COLO668 (cell line): ENCODE measurements around the gene FAM210A.

Experiments
- DNase-seq: peaks from one replicate; lab custom pipeline; 2025; ENCODE audit not compliant: unreplicated experiment; lab: John Stamatoyannopoulos, UW

The FAM210A gene

DNA sequence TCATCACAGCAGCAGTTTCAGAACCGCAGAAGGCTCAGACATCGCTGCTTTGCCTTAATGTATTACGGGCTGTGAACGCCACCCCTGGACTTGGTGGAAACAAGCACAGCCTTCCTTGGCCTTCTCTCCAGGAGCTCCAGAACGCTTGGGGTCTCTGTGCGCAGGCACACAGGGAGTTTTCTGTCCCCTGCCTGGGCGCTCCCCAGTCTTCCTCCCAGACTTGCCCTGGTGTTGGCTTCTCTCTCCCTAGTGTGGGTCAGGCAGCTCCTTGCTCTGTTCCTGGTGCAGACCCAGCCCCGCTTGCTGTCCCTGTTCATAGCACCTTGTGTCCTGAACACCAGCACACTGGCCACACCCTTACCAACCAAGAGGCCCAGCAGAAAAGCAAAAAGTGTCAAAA, 103.6 kb downstream of the FAM210A start:
- no peak for DNase-seq

DNA sequence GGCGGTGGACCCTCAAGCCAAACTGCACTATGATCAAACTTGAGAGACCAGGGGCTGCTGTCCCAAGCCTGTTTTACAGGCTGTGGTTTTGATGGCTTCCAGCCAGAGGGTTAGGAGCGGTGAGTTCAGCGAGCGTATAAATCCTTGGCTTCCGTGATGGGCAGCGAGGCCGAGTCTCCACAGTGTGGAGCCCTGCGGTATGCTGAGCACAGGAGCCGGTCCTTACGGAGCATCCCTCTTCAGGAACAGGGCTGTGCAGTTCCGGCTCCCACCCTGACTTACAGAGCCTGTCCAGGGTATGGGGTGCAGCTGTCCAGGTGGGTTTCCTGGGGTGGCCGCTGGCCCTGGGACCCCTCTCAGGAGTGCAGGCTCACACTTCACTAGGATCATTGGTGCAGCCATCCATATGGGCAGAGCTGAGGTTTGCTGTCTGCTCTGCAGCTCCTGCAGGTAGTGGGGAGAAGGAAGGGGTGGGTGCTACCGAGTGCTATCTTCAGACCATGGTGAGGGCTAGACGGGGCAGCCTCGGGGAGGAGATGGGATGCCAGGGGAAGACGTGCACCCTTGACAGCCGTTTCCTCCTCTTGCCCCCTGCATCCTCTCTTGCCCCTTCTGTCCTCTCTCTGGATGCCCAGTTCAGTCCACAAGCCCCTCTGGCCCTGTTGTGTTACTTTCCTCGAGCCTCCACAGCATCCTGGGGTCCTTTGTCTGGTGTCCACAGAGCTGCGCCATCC, 104.3 kb downstream of the FAM210A start:
- DNase-seq = no peak

DNA sequence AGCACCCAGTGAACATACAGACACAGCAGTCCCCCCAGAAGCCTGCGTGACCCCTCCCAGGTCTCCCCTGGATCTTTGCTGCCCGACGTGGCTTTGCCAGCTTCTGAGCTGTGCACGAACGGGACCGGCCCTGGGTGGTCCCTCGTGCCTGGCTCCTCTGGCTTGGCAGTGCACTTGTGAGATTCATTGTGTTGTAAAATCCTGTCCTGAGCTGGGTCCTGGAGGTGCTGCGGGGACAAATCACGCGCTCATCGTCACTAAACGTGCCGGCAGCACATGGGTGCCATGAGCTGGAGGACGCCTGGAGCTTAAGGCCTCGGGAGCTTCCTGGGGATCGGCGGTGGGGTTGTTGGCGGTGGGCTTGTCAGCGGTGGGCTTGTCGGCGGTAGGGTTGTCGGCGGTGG, 104.9 kb downstream of the FAM210A start:
- DNase-seq = no peak

DNA sequence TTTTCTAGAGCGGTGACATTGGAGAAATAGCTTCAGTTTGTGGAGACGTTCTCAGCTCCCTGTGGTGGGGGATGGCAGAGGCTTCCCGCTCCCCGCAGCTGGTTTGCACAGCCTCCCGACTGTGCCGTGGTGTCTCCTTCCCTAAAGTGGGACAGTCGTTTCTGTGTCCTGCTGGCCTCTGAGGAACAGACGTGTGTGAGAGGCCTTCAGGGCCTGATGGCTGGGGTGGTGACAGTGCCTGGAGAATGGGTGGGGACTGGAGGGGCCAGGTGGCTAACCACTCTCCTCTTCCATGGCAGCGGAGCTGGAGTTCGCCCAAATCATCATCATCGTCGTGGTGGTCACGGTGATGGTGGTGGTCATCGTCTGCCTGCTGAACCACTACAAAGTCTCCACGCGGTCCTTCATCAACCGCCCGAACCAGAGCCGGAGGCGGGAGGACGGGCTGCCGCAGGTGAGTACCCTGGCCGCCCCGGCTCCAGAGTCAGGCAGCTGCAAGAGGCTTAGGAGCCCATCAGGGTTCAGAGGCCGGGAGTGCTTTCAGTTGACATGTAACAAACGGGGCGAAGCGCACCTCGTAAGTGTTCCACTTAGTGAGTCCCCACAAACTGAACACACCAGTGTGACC, 105.4 kb downstream of the FAM210A start:
- no peak for DNase-seq

DNA sequence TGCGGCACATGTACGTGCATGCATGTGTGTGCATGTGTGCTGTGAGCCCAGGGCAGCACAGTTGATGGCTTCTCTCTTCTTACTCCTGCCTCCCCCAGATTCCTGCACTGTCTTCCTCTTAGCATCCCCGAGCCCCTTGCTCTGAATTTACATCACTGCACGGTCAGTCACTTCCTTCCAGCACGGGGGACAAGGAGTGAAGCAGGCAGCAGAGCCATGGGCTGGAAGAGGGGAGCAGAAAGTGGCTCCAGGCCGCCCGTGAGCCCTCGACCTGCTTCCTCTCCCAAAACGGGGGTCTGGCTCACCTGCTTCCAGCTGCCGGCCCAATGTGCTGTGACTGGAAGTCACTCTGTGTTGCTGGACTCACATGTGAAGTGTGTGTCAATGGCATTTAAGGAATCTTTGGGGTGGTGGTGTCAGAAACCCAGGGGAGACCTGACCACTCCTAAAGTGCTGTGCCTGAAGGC, 106.1 kb downstream of the FAM210A start:
- DNase-seq = no peak

DNA sequence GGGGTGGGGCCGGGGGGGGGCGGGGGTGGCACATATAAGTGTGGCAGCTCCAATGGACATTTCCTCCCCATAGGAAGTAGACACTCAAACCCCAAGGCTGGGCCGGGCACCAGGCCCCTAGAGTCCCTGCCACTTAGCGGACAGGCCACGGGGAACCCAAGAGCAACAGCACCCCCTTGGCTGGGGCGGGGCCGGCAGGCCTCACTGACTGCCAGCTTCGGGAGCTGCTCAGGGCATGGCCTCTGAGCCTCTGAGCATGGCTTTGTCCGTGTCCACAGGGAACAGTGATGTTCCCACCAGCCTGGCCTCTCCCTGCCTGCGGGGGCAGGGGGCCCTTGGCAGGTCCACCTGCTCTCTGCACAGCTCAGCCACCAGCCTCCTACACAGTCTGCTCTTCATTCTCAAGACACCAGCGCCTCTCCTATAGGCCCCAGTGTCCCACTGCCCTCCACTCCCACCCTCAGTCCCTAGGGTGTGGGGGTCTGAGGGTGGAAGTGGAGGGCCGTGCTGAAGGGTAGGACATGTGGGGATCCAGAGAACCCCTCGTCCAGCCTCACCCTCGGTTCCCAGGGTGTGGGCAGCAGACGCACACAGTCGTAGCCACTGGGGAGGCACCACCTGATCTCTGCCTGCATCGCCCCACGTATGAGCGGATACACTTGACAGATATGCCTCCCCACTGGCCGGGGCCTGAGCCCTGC, 106.7 kb downstream of the FAM210A start:
- no peak for DNase-seq

DNA sequence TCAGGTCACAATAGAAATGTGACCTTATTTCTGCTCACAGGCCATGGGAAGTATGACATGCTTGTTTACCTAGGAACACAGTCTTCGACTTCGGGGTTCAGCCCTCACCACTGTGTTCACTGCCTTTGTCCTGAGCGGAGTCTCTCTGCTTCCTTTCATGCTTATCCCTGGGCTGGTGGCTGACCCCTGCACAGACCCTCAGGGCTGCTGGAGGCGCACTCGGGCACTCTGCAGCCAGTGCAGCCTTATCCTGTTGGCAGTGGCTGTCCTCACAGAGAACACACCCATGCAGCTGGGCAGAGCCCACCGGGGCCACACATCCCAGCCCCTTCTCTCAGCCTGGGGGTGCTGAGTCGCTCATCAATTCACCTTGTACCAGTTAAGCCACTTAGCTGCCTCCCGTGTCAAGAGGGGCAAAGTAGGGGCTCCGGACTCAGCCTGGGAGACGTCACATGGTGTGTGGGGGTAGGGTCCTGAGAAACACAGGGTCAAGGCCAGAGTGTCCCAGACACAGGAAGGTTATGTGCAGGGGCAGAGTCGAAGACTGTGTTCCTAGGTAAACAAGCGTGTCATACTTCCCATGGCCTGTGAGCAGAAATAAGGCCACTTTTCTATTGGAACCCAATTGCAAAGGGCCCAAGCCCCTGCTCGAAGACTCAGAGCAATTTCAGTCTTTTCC, 107.5 kb downstream of the FAM210A start:
- DNase-seq = no peak

DNA sequence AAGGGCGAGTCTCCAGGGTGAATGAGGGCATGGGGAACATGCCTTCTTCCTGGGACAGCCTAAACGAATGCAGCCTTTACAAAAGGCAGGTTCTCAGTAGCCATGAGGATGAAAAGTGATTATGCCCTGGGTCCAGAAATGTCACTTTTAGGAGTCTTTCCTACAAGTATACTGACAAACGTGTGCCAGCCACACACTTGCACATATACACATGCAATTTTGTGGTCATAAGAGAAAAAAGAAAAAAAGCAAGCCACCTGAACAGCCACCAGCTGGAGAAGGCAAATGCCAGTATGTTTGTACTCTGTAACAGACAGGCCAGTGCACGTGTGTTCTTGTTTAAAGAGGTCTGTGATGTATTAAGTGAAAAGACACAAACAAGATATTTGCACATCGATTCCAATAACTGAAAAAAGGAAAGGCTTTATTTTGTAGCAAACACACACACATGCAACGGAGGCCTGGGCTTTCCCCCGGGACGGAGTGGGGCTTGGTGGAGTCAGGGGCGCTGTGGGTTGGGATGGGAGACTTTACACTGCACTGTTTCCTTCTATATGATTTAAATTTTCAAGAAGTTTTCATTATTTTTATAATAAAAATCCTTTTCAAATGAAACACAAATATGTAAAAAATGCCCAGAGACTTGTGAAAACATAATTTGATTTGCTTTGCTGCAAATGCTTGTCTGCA, 108.4 kb downstream of the FAM210A start:
- DNase-seq = no peak

DNA sequence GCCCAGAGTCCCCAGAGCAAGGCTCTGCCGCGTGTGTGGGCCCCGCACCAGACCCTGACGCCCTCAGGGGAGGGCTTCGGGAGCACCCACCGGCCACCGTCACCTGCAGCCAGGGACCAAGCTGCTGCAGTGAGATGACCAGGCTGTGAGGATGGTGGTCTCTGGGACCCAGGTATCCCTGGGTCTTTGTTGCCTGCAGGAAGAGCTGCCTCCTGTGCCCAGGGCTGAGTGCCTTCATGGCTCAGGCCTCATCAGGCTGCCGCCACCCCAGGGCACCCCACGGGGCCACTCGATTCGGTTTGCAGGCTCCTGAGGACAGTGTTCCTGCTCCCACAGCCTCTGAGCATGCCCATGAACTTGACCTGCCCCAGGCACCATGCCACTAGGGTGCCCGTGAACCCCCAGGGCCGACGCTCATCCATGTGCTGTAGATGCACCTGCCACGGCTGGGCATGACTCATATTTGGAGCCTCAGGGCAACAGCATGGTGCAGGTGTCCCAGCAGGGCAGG, 109.8 kb downstream of the FAM210A start:
- DNase-seq = peak; percentile 93

DNA sequence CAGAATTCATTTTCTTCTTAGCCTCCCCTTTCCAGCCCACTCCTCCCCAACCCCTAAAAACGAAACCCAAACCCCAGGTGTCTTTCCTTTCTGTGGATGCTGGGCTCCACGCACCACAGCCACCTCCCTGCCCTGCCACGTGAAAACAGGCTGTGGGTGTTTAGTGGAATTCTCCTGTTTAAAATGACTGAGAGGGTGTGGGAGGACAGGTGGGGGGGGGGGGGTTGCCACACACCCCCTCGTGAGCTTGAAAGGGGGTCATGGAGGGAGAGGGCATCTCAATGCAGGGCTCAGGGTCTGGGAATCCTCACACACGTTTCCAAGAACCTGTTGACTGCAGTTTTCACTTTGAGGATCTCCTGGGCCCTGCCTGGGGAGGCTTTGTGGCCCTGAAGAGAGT, 110.3 kb downstream of the FAM210A start:
- no peak for DNase-seq

DNA sequence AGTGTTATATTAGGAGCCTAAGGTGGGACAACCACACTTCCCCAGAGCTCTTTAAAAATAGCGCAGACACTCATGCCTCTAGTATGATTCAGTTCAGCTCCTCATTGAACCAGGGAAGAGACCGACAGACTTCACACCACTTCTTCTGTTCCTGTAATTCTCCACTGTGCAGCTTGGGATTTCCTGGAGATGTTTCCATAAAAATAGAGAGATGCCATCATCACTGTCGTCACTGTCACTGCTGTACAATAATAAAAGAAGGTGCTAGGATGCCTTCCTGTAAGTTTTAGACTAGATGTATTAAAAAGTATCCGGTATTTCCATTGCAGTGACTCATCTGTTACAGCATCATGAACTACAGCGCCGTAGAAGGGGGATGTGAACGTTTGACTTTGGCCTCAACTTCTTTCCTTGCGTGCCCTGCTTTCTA, 110.9 kb downstream of the FAM210A start:
- DNase-seq = no peak

DNA sequence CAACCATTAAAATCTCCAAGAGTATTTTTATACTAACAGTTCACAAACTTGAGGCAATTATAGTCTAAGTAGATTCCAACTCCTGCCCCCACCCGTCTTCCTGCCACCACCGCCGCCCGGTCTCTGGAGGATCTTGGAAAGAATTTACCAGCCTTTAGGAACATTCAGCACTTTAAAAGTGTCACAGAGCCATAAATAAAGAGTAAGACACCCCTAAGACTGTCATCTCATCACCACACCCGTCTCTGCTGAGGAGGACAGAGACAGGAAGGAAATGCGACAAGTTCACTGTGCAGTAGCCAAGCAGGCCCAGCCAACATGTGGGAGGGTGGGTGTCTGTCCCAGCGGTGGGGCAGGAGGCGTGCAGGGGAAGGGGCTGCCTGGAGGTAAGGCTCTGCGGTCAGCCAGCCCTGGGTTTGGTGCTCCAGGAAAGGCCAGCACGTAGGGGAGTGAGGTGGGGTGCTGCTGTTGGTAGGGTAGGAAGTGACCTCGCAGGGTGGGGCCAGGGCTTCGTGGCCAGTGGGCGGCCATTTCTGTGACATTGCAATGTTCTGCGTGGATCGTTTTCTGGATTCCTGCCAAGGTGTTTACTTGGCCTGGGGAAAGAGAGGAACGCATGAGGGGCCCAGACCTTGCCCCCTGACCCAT, 111.6 kb downstream of the FAM210A start:
- DNase-seq = no peak

DNA sequence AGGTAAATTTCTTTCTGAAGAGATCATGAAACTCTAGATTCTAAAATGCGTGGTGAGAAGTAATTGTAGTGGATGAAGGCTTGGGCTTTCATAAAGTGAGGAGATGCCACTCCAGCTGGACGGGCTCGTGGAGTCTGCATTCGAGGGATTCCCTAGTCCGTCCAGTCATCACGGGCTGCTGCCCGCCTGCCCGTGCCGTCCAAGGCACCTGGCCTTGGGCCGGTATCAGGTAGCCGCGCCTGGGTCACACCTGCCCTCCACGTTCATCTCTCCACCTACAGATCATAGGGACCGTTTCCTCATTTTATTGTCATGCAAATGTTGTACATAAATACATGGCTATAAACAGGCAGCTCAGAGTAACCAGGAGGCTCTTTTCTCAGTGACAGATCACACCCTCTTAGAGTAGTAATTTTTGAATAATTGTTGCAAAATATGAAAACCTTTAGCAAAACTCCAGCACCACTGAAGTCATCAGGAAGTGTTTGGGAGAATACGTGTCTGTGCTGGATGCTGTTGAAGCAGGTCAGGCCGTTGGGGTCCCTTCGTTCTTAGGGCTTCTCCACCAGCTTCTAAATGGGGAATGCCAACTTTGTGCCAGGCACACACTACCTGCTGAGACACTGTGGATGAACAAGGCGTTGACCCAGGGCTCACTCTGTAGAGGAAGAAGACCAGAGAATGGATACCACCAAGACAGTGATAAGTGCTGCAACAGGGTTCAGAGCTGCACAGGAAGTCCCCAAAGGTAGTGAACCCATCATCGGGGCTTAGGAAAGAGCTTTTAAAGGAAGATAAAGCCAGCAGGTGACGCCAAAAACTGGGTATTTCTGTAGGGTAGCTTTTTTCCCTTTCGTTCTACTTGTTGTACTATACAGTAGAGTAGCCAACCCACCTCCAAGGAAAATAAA, 112.5 kb downstream of the FAM210A start:
- peak; percentile 94 for DNase-seq
